DND-41 (cell line): Measurements from ENCODE around the gene UTY.

ENCODE experiments used
- EZH2 ChIP-seq: IDR thresholded peaks from 3 replicates; pipeline ENCODE4 v1.6.1; 2012; ENCODE audit warnings: borderline replicate concordance, low read depth, mild to moderate bottlenecking, moderate library complexity, low read length, inconsistent platforms; ENCODE audit not compliant: severe bottlenecking
- TF ChIP-seq, protein P1 (sequence below): IDR thresholded peaks from 2 replicates; pipeline ENCODE4 v1.5.1; 2012; ENCODE audit warnings: borderline replicate concordance, low read length, moderate library complexity, mild to moderate bottlenecking; ENCODE audit not compliant: poor library complexity, severe bottlenecking; ENCODE audit errors: extremely low read depth

DNA sequence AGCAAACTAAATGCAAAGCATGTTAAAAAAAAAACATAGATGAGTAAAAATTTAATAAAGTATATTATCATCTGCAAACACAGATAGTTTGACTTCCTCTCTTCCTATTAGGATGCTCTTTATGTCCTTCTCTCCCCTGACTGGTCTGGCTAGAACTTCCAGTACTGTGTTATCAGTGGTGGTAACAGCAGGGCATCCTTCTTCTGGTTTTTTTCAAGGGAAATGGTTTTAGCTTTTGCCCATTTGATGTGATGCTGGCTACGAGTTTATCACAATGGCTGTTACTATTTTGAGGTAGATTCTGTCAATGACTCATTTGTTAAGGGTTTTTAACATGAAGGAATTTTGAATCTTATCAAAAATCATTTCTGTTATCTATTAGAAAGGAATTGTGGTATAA lies 34.3 kb downstream of the UTY start:
- no peak for TF ChIP-seq EZH2
- TF ChIP-seq, protein P1, sequence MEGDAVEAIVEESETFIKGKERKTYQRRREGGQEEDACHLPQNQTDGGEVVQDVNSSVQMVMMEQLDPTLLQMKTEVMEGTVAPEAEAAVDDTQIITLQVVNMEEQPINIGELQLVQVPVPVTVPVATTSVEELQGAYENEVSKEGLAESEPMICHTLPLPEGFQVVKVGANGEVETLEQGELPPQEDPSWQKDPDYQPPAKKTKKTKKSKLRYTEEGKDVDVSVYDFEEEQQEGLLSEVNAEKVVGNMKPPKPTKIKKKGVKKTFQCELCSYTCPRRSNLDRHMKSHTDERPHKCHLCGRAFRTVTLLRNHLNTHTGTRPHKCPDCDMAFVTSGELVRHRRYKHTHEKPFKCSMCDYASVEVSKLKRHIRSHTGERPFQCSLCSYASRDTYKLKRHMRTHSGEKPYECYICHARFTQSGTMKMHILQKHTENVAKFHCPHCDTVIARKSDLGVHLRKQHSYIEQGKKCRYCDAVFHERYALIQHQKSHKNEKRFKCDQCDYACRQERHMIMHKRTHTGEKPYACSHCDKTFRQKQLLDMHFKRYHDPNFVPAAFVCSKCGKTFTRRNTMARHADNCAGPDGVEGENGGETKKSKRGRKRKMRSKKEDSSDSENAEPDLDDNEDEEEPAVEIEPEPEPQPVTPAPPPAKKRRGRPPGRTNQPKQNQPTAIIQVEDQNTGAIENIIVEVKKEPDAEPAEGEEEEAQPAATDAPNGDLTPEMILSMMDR: no peak
